SU-DHL-6 (cell line): ENCODE data around the gene KL.

Experiments
- H2AFZ ChIP-seq: fragments of 200-600 bp; sonication (generic); 2 replicates; pipeline ENCODE4 v1.6.1; 2014; ENCODE audit warnings: low read depth, mild to moderate bottlenecking, moderate library complexity, mixed read lengths, antibody characterized with exemption, low read length; ENCODE audit not compliant: severe bottlenecking
- H3F3A ChIP-seq: fragments of 200-600 bp; shearing (Covaris generic); 2 replicates; pipeline ENCODE4 v1.6.0; 2016; ENCODE audit warnings: antibody characterized with exemption, mild to moderate bottlenecking; ENCODE audit not compliant: insufficient read depth
- H3K27ac ChIP-seq: fragments of 200-600 bp; sonication (generic); 2 replicates; pipeline ENCODE4 v1.5.1; 2016; ENCODE audit warnings: low read depth, mild to moderate bottlenecking, low read length, moderate library complexity, mixed read lengths
- H3K27me3 ChIP-seq: fragments of 200-600 bp; sonication (generic), shearing (Covaris generic); 2 replicates; pipeline ENCODE4 v1.6.0; 2014; ENCODE audit warnings: mild to moderate bottlenecking, low read length
- H3K36me3 ChIP-seq: fragments of 200-600 bp; sonication (generic); 2 replicates; pipeline ENCODE4 v1.6.1; 2014; ENCODE audit warnings: mild to moderate bottlenecking, low read length, mixed read lengths
- H3K4me2 ChIP-seq: fragments of 300-600, 200-600 bp; shearing (Covaris generic), sonication (generic); 2 replicates; pipeline ENCODE4 v1.6.0; 2014; ENCODE audit warnings: low read length, low read depth, mild to moderate bottlenecking; ENCODE audit not compliant: poor library complexity, severe bottlenecking
- H3K4me3 ChIP-seq: fragments of 200-600 bp; sonication (generic); 2 replicates; pipeline ENCODE4 v1.5.1; 2014; ENCODE audit warnings: antibody characterized with exemption, low read length, mild to moderate bottlenecking, mixed read lengths; ENCODE audit not compliant: insufficient read depth, poor library complexity, severe bottlenecking
- H3K79me2 ChIP-seq: fragments of 200-600 bp; sonication (generic); 2 replicates; pipeline ENCODE4 v1.6.1; 2014; ENCODE audit warnings: mild to moderate bottlenecking, low read length, moderate library complexity; ENCODE audit not compliant: insufficient read depth
- H3K9ac ChIP-seq: fragments of 200-600 bp; sonication (generic); 2 replicates; pipeline ENCODE4 v1.7.0; 2014; ENCODE audit warnings: mild to moderate bottlenecking, low read length
- H3K9me2 ChIP-seq: fragments of 200-600 bp; sonication (generic); replicated peaks from 2 replicates; pipeline ENCODE4 v1.6.1; 2014; ENCODE audit warnings: low read length; ENCODE audit not compliant: insufficient read depth
- H3K9me3 ChIP-seq: fragments of 200-600 bp; sonication (generic); 2 replicates; pipeline ENCODE4 v1.6.1; 2014; ENCODE audit warnings: low read length, mixed read lengths; ENCODE audit not compliant: insufficient read depth
- H4K20me1 ChIP-seq: fragments of 200-600 bp; sonication (generic); 2 replicates; pipeline ENCODE4 v1.6.1; 2014; ENCODE audit warnings: low read depth, mild to moderate bottlenecking, antibody characterized with exemption, low read length, moderate library complexity, mixed read lengths
- CTCF ChIP-seq: fragments of 200-600 bp; sonication (generic); IDR thresholded peaks from one replicate; pipeline ENCODE4 v1.5.1; 2017; ENCODE audit warnings: antibody characterized with exemption, mild to moderate bottlenecking, low read length, moderate library complexity; ENCODE audit not compliant: insufficient read depth, poor library complexity, severe bottlenecking
- EZH2phosphoT487 ChIP-seq: fragments of 200-600 bp; sonication (generic), shearing (Covaris generic); conservative IDR thresholded peaks from 2 replicates; pipeline ENCODE4 v1.6.1; 2018; ENCODE audit warnings: mild to moderate bottlenecking, antibody characterized with exemption, low read length, moderate library complexity, mixed read lengths

KL gene

GRCh38 chr13:33110386-33110712 is 94.1 kb downstream of the KL start:
- Histone ChIP-seq H3K4me2 (peak overlapping the region; percentile 61), H3K27me3 (no peaks in the 10 kb centered on the region), H3K9me3 (no peaks in the 10 kb centered on the region), H2AFZ (peak overlapping the region; percentile 92), H3K9ac (peak overlapping the region; percentile 41), H3K9me2 (no peaks in the 10 kb centered on the region), H3K36me3 (no peaks in the 10 kb centered on the region), H3K79me2 (no peaks in the 10 kb centered on the region), H4K20me1 (no peaks in the 10 kb centered on the region), H3K27ac (peak overlapping the region; percentile 66), H3F3A (0 out of 2 replicates have a peak, but pooled peaks cover 4% of the 10 kb centered on the region), H3K4me3 (peak overlapping the region; percentile 25)
- no peak for TF ChIP-seq CTCF
- no peak for TF ChIP-seq EZH2phosphoT487

- no peaks in the 10 kb centered on the region for H3K79me2 ChIP-seq
- no peaks in the 10 kb centered on the region for H4K20me1 ChIP-seq
- H3K9me3 ChIP-seq: no peaks in the 10 kb centered on the region
- H3F3A ChIP-seq: 0 out of 2 replicates have a peak, but pooled peaks cover 4% of the 10 kb centered on the region
- no peaks in the 10 kb centered on the region for H3K27me3 ChIP-seq
- peak overlapping the region; percentile 41 for H3K9ac ChIP-seq
- H3K27ac ChIP-seq: peak overlapping the region; percentile 66
- H2AFZ ChIP-seq: peak overlapping the region; percentile 92
- H3K4me3 ChIP-seq: peak overlapping the region; percentile 25
- no peak for TF ChIP-seq CTCF
- no peak for TF ChIP-seq EZH2phosphoT487
- H3K9me2 ChIP-seq: no peaks in the 10 kb centered on the region
- H3K4me2 ChIP-seq: peak overlapping the region; percentile 61
- H3K36me3 ChIP-seq: no peaks in the 10 kb centered on the region
Observed at GRCh38 chr13:33110713-33111413, 94.6 kb downstream of the KL start.

- Histone ChIP-seq H3K9ac (0 out of 2 replicates have a peak overlapping the region, but pooled peaks have one; percentile 41), H3K9me3 (no peaks in the 10 kb centered on the region), H3F3A (0 out of 2 replicates have a peak, but pooled peaks cover 4% of the 10 kb centered on the region), H3K79me2 (no peaks in the 10 kb centered on the region), H3K9me2 (no peaks in the 10 kb centered on the region), H3K27me3 (no peaks in the 10 kb centered on the region), H3K4me2 (peak overlapping the region; percentile 61), H4K20me1 (no peaks in the 10 kb centered on the region), H3K36me3 (no peaks in the 10 kb centered on the region), H3K27ac (peak overlapping the region; percentile 66), H2AFZ (no peak overlapping the region), H3K4me3 (no peak overlapping the region)
- TF ChIP-seq EZH2phosphoT487 (no peak), CTCF (no peak)
Observed at GRCh38 chr13:33111414-33112110, 95.3 kb downstream of the KL start.
